Naive thymus-derived CD4-positive, alpha-beta T cell (primary cell): ENCODE data around the gene SLC50A1. TPM values are rescaled to one million over a fixed set of nuclear protein-coding genes. Genes with fewer than 3 reads are reported as not detected.

Experiments used
- ATAC-seq: fragments of 150-1000 bp; cut with Tn5 transposase; 2 replicates; pipeline ENCODE4 v1.10.0; 2021; ENCODE audit warnings: mild to moderate bottlenecking, moderate library complexity
- CTCF ChIA-PET: fragments of 350-600 bp; sonication (Branson Sonifier 250); formaldehyde crosslinking; loops from one replicate; lab custom pipeline; 2021; ENCODE audit warnings: antibody characterized with exemption; lab: Charles Lee
- POLR2A ChIA-PET: fragments of 350-600 bp; sonication (Branson Sonifier 250); formaldehyde crosslinking; loops from one replicate; lab custom pipeline; 2021; ENCODE audit warnings: antibody characterized with exemption, inconsistent platforms; lab: Charles Lee
- DNase-seq, 9 donors: peaks; one replicate each; pipeline versions ENCODE4 v3.0.0 to v3.0.0-alpha.2; 2020 to 2022; ENCODE audit warnings: mixed read lengths in 1 of 9
- H3K27ac ChIP-seq: one replicate; pipeline ENCODE4 v1.7.0; 2013; ENCODE audit warnings: mild to moderate bottlenecking, low read depth, low read length, moderate library complexity
- H3K27me3 ChIP-seq, 2 donors: one replicate each; pipeline ENCODE4 v1.7.0; 2013; ENCODE audit warnings: low read length in 2 of 2, mild to moderate bottlenecking in 2 of 2, moderate library complexity in 2 of 2; ENCODE audit not compliant: control insufficient read depth in 2 of 2, insufficient read depth in 2 of 2
- H3K36me3 ChIP-seq, 3 experiments: 1 replicate in 2 of 3; 2 replicates in 1 of 3; pipeline ENCODE4 v1.7.0; 2013; ENCODE audit warnings: low read length in 3 of 3, mild to moderate bottlenecking in 3 of 3, moderate library complexity in 1 of 3; ENCODE audit not compliant: insufficient read depth in 3 of 3, control insufficient read depth in 2 of 3
- H3K4me1 ChIP-seq, 2 donors: one replicate each; pipeline ENCODE4 v1.7.0; 2013; ENCODE audit warnings: low read length in 2 of 2, mild to moderate bottlenecking in 2 of 2, moderate library complexity in 1 of 2; ENCODE audit not compliant: control insufficient read depth in 2 of 2, insufficient read depth in 2 of 2
- H3K4me3 ChIP-seq: 2 replicates; pipeline ENCODE4 v1.7.0; 2013; ENCODE audit warnings: mild to moderate bottlenecking, low read length
- H3K9me3 ChIP-seq, 3 experiments: 1 replicate in 2 of 3; 2 replicates in 1 of 3; pipeline ENCODE4 v1.7.0; 2013; ENCODE audit warnings: low read length in 3 of 3; ENCODE audit not compliant: control insufficient read depth in 2 of 3
- H3K27ac Mint-ChIP-seq, 9 donors: one replicate each; pipeline ENCODE4 v1.8.0; 2020 to 2022; ENCODE audit warnings: mixed read lengths in 9 of 9, mild to moderate bottlenecking in 8 of 9, moderate library complexity in 5 of 9, inconsistent platforms in 2 of 9
- H3K27me3 Mint-ChIP-seq, 5 donors: one replicate each; pipeline ENCODE4 v1.8.0; 2021 to 2022; ENCODE audit warnings: mixed read lengths in 5 of 5, mild to moderate bottlenecking in 1 of 5
- H3K36me3 Mint-ChIP-seq, 5 donors: one replicate each; pipeline ENCODE4 v1.8.0; 2020 to 2022; ENCODE audit warnings: mixed read lengths in 5 of 5, mild to moderate bottlenecking in 3 of 5, inconsistent platforms in 1 of 5
- H3K4me1 Mint-ChIP-seq, 7 donors: one replicate each; pipeline ENCODE4 v1.8.0; 2020 to 2022; ENCODE audit warnings: mixed read lengths in 7 of 7, mild to moderate bottlenecking in 3 of 7, inconsistent platforms in 1 of 7
- H3K4me3 Mint-ChIP-seq, 10 donors: one replicate each; pipeline ENCODE4 v1.8.0; 2020 to 2022; ENCODE audit warnings: mild to moderate bottlenecking in 10 of 10, mixed read lengths in 10 of 10, moderate library complexity in 6 of 10, inconsistent platforms in 2 of 10
- H3K9me3 Mint-ChIP-seq, 11 donors: one replicate each; pipeline ENCODE4 v1.8.0; 2020 to 2022; ENCODE audit warnings: mixed read lengths in 11 of 11, mild to moderate bottlenecking in 4 of 11, inconsistent platforms in 1 of 11, moderate library complexity in 1 of 11
- intact Hi-C, 2 donors: fragments of 100-400 bp; cut with micrococcal nuclease; formaldehyde crosslinking; loops; one replicate each; pipeline ENCODE4 v1.15.1; 2023
- polyA plus RNA-seq, 2 donors: library from polyadenylated mRNA; unstranded; fragments of 300-500 nt; fragmentation: Illumina TruSeq; gene quantifications; one replicate each; pipeline ENCODE4 v1.2.3, GENCODE V29; 2021
- total RNA-seq, 6 experiments: library from RNA in 5 of 6; stranded (reverse) in 5 of 6; gene quantifications; 1 replicate in 5 of 6; 2 replicates in 1 of 6; pipeline ENCODE4 v1.2.3 and lab custom pipeline; 2021 to 2026

SLC50A1 gene
- total and polyA plus RNA-seq, 7 experiments from 2014 or later: 21.1 to 64.8 (median 26.6) TPM

DNA sequence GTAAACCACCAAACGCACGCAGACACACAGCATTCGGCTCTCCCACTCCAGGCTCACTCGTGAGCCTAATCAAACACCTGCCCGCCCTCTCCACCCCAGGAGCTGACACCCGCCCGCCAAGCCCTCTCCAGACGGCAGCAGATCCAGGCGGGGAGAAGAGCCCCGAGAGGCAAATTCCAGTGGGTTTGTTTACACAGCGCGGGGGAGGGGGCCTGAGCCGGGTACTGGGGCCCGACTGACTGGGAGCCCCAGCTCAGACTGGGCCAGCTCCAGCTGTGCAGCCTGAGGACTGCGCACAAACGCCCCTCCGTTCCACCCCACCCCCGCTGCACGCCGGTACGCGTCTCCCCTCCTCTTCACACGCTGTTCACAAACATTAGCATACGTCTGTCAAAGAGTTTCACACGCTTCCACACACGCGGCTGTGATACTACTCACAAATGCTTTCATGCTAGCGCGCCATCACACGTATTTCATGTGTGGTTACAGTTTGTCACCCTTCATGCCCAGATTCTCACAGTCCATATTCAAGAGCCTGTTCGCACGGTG, 9.0 kb upstream of the SLC50A1 start:
- Mint-ChIP-seq H3K4me3 (peak overlapping the region; percentile 84 to 97 (median 92)), H3K36me3 (peaks cover 0 to 2% (median under 1%) of the 10 kb centered on the region in 5 donors), H3K9me3 (no peaks in the 10 kb centered on the region), H3K27ac (peak overlapping the region in 8 of 9 donors; percentile 40 to 88 (median 80)), H3K27me3 (peaks cover 0 to 71% (median 7%) of the 10 kb centered on the region in 5 donors), H3K4me1 (peaks cover 20 to 46% (median 35%) of the 10 kb centered on the region in 7 donors)
- peak; percentile 81 for ATAC-seq
- intact Hi-C loops: loop anchor here (1.0 kb wide), 3 partner anchors 9 to 35 kb away; partner anchors contain the start of gene SLC50A1 (in 1 of the 2)
- Histone ChIP-seq H3K27ac (no peak overlapping the region), H3K27me3 (peaks cover 0 to 6% of the 10 kb centered on the region in 2 donors), H3K36me3 (peaks cover 0 to 7% (median 0%) of the 10 kb centered on the region in 3 experiments), H3K4me3 (peak overlapping the region; percentile 63), H3K4me1 (peaks cover 24 to 27% of the 10 kb centered on the region in 2 donors), H3K9me3 (no peaks in the 10 kb centered on the region)
- ChIA-PET CTCF (interaction anchor here (0.9 to 1.8 kb wide), 3 partner anchors 35 to 48 kb away, joined by 3 to 4 read pairs (median 4); no protein-coding TSS in a partner anchor), POLR2A (interaction anchor here (1.1 to 1.2 kb wide), 2 partner anchors 8 to 66 kb away, joined by 3 to 4 read pairs; no protein-coding TSS in a partner anchor)
- DNase-seq: peak in 8 of 9 donors; percentile 34 to 63 (median 44)

- H3K4me1 Mint-ChIP-seq: peaks cover 20 to 49% (median 35%) of the 10 kb centered on the region in 7 donors
- DNase-seq (peak in 7 of 9 donors; percentile 17 to 59 (median 35)), ATAC-seq (peak; percentile 55)
- peaks cover 0 to 5% (median 2%) of the 10 kb centered on the region in 5 donors for H3K36me3 Mint-ChIP-seq
- Histone ChIP-seq H3K36me3 (peaks cover 0 to 10% (median 0%) of the 10 kb centered on the region in 3 experiments), H3K9me3 (no peaks in the 10 kb centered on the region), H3K27me3 (peaks cover 0 to 6% of the 10 kb centered on the region in 2 donors), H3K27ac (peak within 1 kb of the TSS; percentile 55), H3K4me1 (peaks cover 24 to 27% of the 10 kb centered on the region in 2 donors), H3K4me3 (peak within 1 kb of the TSS; percentile 63)
- H3K27me3 Mint-ChIP-seq: peaks cover 0 to 70% (median 7%) of the 10 kb centered on the region in 5 donors
- peak within 1 kb of the TSS in 8 of 9 donors; percentile 74 to 96 (median 86) for H3K27ac Mint-ChIP-seq
- no peaks in the 10 kb centered on the region for H3K9me3 Mint-ChIP-seq
- intact Hi-C loops: loop anchor here (1.0 kb wide), 3 partner anchors 8 to 36 kb away; partner anchors contain the start of gene SLC50A1 (in 1 of the 2)
- peak within 1 kb of the TSS; percentile 84 to 97 (median 92) for H3K4me3 Mint-ChIP-seq
- POLR2A ChIA-PET: interaction anchor here (0.5 to 2.1 kb wide), 4 partner anchors 10 to 58 kb away, joined by 3 to 7 read pairs (median 3); partner anchors contain the start of gene KRTCAP2
- CTCF ChIA-PET: interaction anchor here (0.9 kb wide), 1 partner anchor 36 kb away, joined by 3 read pairs; no protein-coding TSS in a partner anchor
Observed at GRCh38 chr1:155127105-155127966, 8.3 kb upstream of the SLC50A1 start, which contains the start of gene EFNA1. TSS of gene EFNA1 (plus strand) at chr1:155127876. CDS start at chr1:155127978, 102 bp downstream.

- Histone ChIP-seq H3K9me3 (no peaks in the 10 kb centered on the region), H3K4me1 (peaks cover 24 to 27% of the 10 kb centered on the region in 2 donors), H3K36me3 (peaks cover 0 to 10% (median 0%) of the 10 kb centered on the region in 3 experiments), H3K4me3 (peak overlapping the region; percentile 59), H3K27ac (peak overlapping the region; percentile 55), H3K27me3 (peaks cover 0 to 6% of the 10 kb centered on the region in 2 donors)
- DNase-seq: peak in 1 of 9 donors; percentile 38
- ATAC-seq: no peak
- H3K4me3 Mint-ChIP-seq: peak overlapping the region; percentile 68 to 97 (median 89)
- ChIA-PET CTCF (interaction anchor here (0.7 to 2.9 kb wide), 4 partner anchors 12 to 44 kb away, joined by 3 to 14 read pairs (median 6); partner anchors contain the start of genes DPM3 and KRTCAP2), POLR2A (interaction anchor here (0.5 to 2.1 kb wide), 5 partner anchors 9 to 59 kb away, joined by 3 to 7 read pairs (median 3); partner anchors contain the start of gene KRTCAP2)
- peaks cover 0 to 62% (median 7%) of the 10 kb centered on the region in 5 donors for H3K27me3 Mint-ChIP-seq
- H3K9me3 Mint-ChIP-seq: no peaks in the 10 kb centered on the region
- peaks cover 0 to 6% (median 2%) of the 10 kb centered on the region in 5 donors for H3K36me3 Mint-ChIP-seq
- intact Hi-C loops: loop anchor here (1.0 kb wide), 4 partner anchors 7 to 37 kb away; partner anchors contain the start of genes DPM3 (in 1 of the 2) and SLC50A1 (in 1 of the 2)
- H3K27ac Mint-ChIP-seq: peak overlapping the region in 8 of 9 donors; percentile 74 to 96 (median 86)
- H3K4me1 Mint-ChIP-seq: peaks cover 20 to 49% (median 35%) of the 10 kb centered on the region in 7 donors
Observed at GRCh38 chr1:155127967-155128754, 7.5 kb upstream of the SLC50A1 start.

DNA sequence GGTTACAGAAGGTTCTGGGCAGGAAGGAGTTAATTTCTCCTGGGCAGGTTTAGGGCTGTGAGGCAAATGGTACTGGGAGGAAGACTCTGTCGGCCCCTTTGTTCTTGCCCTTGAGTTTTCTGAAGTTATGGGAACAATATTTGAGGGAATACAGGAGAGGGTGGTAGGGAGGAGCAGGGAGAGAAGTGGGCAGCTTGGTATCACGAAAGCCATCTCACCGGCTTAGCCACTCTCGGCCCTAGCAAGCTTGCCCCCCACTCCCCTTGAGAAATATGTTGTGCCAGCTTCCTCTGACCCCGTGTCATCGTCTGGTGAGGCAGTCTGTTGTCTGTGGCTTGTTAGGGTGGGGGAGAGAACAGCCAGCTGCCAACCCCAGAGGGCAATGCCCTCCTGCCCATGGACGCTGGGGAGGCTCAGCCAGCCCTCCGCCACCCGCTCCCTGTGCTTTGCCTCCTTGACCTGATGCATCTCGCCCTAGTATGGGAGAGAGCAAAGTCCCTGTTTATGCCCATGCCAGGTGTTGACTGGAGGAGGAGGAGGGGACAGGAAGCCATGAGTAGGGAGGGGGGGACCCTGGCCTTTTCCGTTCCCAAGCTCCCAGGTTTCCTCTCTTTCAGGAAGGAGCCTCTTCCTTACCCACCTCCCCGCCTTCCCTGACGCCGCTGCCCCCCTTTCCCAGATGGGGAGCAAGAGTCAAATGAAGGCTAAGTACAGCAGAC, 6.7 kb upstream of the SLC50A1 start:
- CTCF ChIA-PET: interaction anchor here (0.7 to 2.9 kb wide), 4 partner anchors 11 to 44 kb away, joined by 3 to 14 read pairs (median 6); partner anchors contain the start of genes DPM3 and KRTCAP2
- Mint-ChIP-seq H3K36me3 (peaks cover 0 to 9% (median 2%) of the 10 kb centered on the region in 5 donors), H3K4me3 (peak overlapping the region; percentile 18 to 97 (median 89)), H3K27me3 (peaks cover 0 to 58% (median 7%) of the 10 kb centered on the region in 5 donors), H3K9me3 (no peaks in the 10 kb centered on the region), H3K27ac (peak overlapping the region in 8 of 9 donors; percentile 74 to 96 (median 86)), H3K4me1 (peaks cover 22 to 49% (median 38%) of the 10 kb centered on the region in 7 donors)
- H3K4me1 ChIP-seq: peaks cover 24 to 27% of the 10 kb centered on the region in 2 donors
- peaks cover 0 to 15% (median 0%) of the 10 kb centered on the region in 3 experiments for H3K36me3 ChIP-seq
- ATAC-seq (peak; percentile 33), DNase-seq (peak in 4 of 9 donors; percentile 16 to 29 (median 22))
- peak overlapping the region; percentile 55 for H3K27ac ChIP-seq
- POLR2A ChIA-PET: interaction anchor here (0.5 to 2.1 kb wide), 4 partner anchors 8 to 57 kb away, joined by 3 to 7 read pairs (median 3); partner anchors contain the start of gene KRTCAP2
- intact Hi-C loops: loop anchor here in 1 of 2 donors (1.0 kb wide), 1 partner anchor 11 kb away; the partner anchor contains the start of gene DPM3
- H3K27me3 ChIP-seq: peaks cover 0 to 6% of the 10 kb centered on the region in 2 donors
- H3K9me3 ChIP-seq: no peaks in the 10 kb centered on the region
- H3K4me3 ChIP-seq: peak overlapping the region; percentile 59
